Kidney (tissue), 14 donors: ENCODE results near the gene RHAG. TPM values are rescaled to one million over a fixed set of nuclear protein-coding genes. Genes with fewer than 3 reads are reported as not detected.

Experiments used
- DNase-seq, 5 donors: peaks; one replicate each; pipeline ENCODE4 v3.0.0-alpha.2; 2013 to 2020
- FAIRE-seq: peaks from 2 replicates; lab custom pipeline; 2012; peaks lifted over from hg19 to GRCh38; lab: Jason Lieb, UNC
- H3K27ac ChIP-seq, 2 donors: one replicate each; pipeline ENCODE4 v1.7.0; 2013; ENCODE audit warnings: low read depth in 2 of 2, low read length in 2 of 2, inconsistent platforms in 1 of 2
- H3K27me3 ChIP-seq: one replicate; pipeline ENCODE4 v1.7.1; 2013; ENCODE audit warnings: low read length, inconsistent platforms; ENCODE audit not compliant: control insufficient read depth, insufficient read depth
- H3K36me3 ChIP-seq, 3 donors: one replicate each; pipeline versions ENCODE4 v1.7.0 to v1.7.1; 2013; ENCODE audit warnings: low read length in 3 of 3, control low read depth in 1 of 3, inconsistent platforms in 1 of 3; ENCODE audit not compliant: insufficient read depth in 3 of 3, control insufficient read depth in 2 of 3
- H3K4me1 ChIP-seq, 3 donors: one replicate each; pipeline versions ENCODE4 v1.7.0 to v1.7.1; 2013; ENCODE audit warnings: low read length in 3 of 3, inconsistent platforms in 1 of 3, low read depth in 1 of 3; ENCODE audit not compliant: control insufficient read depth in 2 of 3, insufficient read depth in 2 of 3
- H3K4me3 ChIP-seq, 3 donors: one replicate each; pipeline versions ENCODE4 v1.7.0 to v1.8.1; 2013; ENCODE audit warnings: low read length in 3 of 3, control low read depth in 1 of 3, inconsistent platforms in 1 of 3
- H3K9ac ChIP-seq, 3 donors: one replicate each; pipeline versions ENCODE4 v1.7.0 to v1.7.1; 2013; ENCODE audit warnings: low read length in 3 of 3, control low read depth in 1 of 3, inconsistent platforms in 1 of 3
- H3K9me3 ChIP-seq, 3 donors: one replicate each; pipeline versions ENCODE4 v1.7.0 to v1.7.1; 2013; ENCODE audit warnings: low read length in 3 of 3, control low read depth in 1 of 3, inconsistent platforms in 1 of 3; ENCODE audit not compliant: control insufficient read depth in 2 of 3, insufficient read depth in 1 of 3
- CTCF ChIP-seq: IDR thresholded peaks from 3 replicates; pipeline ENCODE4 v1.5.1; 2012; ENCODE audit warnings: mild to moderate bottlenecking, moderate library complexity, borderline replicate concordance; ENCODE audit not compliant: insufficient read depth; ENCODE audit errors: extremely low read depth
- intact Hi-C: fragments of 100-400 bp; cut with DNase I; formaldehyde crosslinking; loops from one replicate; pipeline ENCODE4 v1.11.1; 2022
- polyA plus RNA-seq: library from polyadenylated mRNA; stranded (reverse); fragments of 350-450 nt; fragmentation: Illumina TruSeq; extraction: RNeasy Lipid Tissue Mini Kit (QIAGEN cat#74804); gene quantifications from one replicate; pipeline ENCODE4 v1.2.3, GENCODE V29; 2014; ENCODE audit warnings: low read depth, low replicate concordance; ENCODE audit not compliant: insufficient read depth
- total RNA-seq: library from RNA; stranded (reverse); fragmentation: NEBNext Ultra II Directional; extraction: Animal tissue kit (Norgen Biotek cat#: 25700); gene quantifications from one replicate; pipeline ENCODE4 v1.2.1, GENCODE V29; 2021
- donor health status: control.
- donor health status: control.
- donor health status: control.
- donor health status: control.
- donor health status: control.
- donor health status: DM: yes; HTN: yes; CAD: no.
- donor health status: Normal renal cell carcinoma (clear cell type).

Gene RHAG
- total and polyA plus RNA-seq, 2 donors from 2014 or later: not detected

DNA sequence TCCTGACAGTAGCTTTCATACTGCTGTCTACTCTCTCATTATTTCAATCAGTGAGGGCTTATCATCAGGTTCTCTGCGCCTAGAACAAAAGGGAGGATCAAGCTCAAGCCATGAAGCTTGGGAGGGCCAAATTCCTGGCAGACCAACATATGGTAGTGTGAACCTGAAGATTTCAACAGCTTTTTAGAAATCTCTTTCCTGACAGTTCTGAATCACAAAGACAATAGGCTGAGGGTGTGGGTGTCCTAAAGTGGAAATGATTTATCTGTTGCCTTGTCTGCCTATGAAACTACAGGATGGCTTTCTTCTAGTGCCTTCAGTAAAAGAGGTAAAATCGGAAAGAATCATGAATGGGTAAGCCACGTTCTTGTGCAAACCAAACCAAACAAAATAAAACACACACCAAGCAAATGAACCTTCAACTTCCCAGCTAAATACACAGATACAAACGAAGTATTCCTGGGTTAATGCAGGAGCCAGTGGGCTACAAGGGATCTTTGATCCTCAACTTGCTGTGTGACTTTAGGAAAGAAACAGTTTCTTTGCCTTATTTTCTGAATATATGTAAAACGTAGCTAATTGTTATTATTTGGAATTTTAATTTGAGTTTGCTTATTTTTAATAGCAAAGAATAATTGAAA is 2.7 kb upstream of the RHAG start:
- no peak for DNase-seq
- Histone ChIP-seq H3K4me3 (no peak overlapping the region), H3K36me3 (no peaks in the 10 kb centered on the region), H3K4me1 (no peaks in the 10 kb centered on the region), H3K9ac (no peak overlapping the region), H3K9me3 (no peaks in the 10 kb centered on the region), H3K27ac (no peak overlapping the region), H3K27me3 (no peaks in the 10 kb centered on the region)
- FAIRE-seq: no peak
- intact Hi-C loops: no loop called here
- TF ChIP-seq CTCF: no peak

- Histone ChIP-seq H3K36me3 (no peaks in the 10 kb centered on the region), H3K9ac (no peak overlapping the region), H3K4me3 (no peak overlapping the region), H3K27ac (no peak overlapping the region), H3K27me3 (no peaks in the 10 kb centered on the region), H3K4me1 (no peaks in the 10 kb centered on the region), H3K9me3 (no peaks in the 10 kb centered on the region)
- TF ChIP-seq CTCF: no peak
- FAIRE-seq (no peak), DNase-seq (no peak)
- intact Hi-C loops: no loop called here
These were observed 702 bp upstream of the RHAG start for GRCh38 chr6:49637350-49637731.

DNA sequence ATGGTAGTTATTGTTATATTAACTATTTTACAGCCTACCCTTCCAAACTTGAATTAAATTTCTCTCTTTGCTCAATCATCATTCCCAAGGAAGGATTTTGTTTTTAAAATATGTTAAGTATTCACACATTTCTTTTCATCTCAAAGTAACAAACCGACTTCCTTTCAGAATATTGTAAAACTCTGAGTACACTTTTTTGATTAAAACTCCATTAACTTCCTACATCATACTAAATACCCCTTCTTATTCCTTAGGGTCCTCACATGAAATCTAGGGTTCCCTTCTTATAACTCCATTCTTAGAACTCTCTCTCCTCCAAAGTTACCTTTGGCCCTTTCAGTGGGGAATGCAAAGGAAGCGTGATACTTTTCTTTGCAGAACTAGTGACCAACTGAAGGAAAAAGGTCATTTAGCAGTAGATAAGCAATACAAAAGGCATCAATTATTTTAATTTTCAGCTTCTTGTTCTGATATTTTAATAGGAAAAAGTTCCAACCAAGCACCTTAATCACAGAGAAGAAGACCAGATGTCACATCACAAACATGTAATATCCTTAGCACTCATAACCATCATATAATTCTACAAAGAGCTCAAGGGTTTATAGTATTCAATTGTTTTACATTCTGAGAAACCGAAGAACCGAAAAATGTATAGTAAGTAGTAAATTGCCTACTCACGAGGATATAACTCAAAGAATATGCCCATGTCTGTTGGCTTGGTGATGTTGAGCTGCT is 494 bp downstream of the RHAG start:
- intact Hi-C loops: no loop called here
- no peak for TF ChIP-seq CTCF
- FAIRE-seq (no peak), DNase-seq (no peak)
- Histone ChIP-seq H3K27ac (no peak overlapping the region), H3K9ac (no peak overlapping the region), H3K9me3 (no peaks in the 10 kb centered on the region), H3K27me3 (no peaks in the 10 kb centered on the region), H3K36me3 (no peaks in the 10 kb centered on the region), H3K4me3 (no peak overlapping the region), H3K4me1 (no peaks in the 10 kb centered on the region)
